Endothelial cell of umbilical vein (primary cell): ENCODE data around the gene NCKAP5. TPM values are rescaled to one million over a fixed set of nuclear protein-coding genes. Genes with fewer than 3 reads are reported as not detected.

Source experiments
- BruUV-seq: library from RNA; stranded (reverse); fragments of 400-500 nt; replicated peaks from 2 replicates; lab custom pipeline; 2021; lab: Mats Ljungman, UMichigan
- CTCF ChIA-PET: fragments of 300-600, 350-600 bp; sonication (Branson Sonifier 250); formaldehyde crosslinking; loops from one replicate; lab custom pipeline; 2021; ENCODE audit warnings: antibody characterized with exemption, inconsistent platforms; lab: Charles Lee
- POLR2A ChIA-PET: fragments of 300-600, 350-600 bp; sonication (Branson Sonifier 250); formaldehyde crosslinking; loops from one replicate; lab custom pipeline; 2021; ENCODE audit warnings: antibody characterized with exemption, inconsistent platforms; lab: Charles Lee
- DNase-seq: peaks from one replicate; pipeline ENCODE4 v3.0.0-alpha.2; 2011; ENCODE audit warnings: low read depth, low spot score
- FAIRE-seq: peaks from 2 replicates; lab custom pipeline; 2011; peaks lifted over from hg19 to GRCh38; lab: Jason Lieb, UNC
- H2AFZ ChIP-seq: 2 replicates; pipeline ENCODE4 v1.6.0; 2012; ENCODE audit warnings: low read depth, low read length, control low read depth, inconsistent platforms
- H3K27ac ChIP-seq: 2 replicates; pipeline ENCODE4 v1.5.1; 2011; ENCODE audit warnings: low read depth, mild to moderate bottlenecking, control low read depth, low read length, moderate library complexity; ENCODE audit not compliant: insufficient read depth
- H3K27me3 ChIP-seq, 2 experiments: 2 replicates each; pipeline versions ENCODE4 v1.6.0 to v1.6.1; 2011; ENCODE audit warnings: low read length in 2 of 2, mixed read lengths in 1 of 2; ENCODE audit not compliant: control insufficient read depth in 2 of 2, insufficient read depth in 2 of 2
- H3K36me3 ChIP-seq, 2 experiments: 2 replicates in 1 of 2; 3 replicates in 1 of 2; pipeline ENCODE4 v1.5.1; 2011; ENCODE audit warnings: low read length in 2 of 2, mild to moderate bottlenecking in 1 of 2, moderate library complexity in 1 of 2; ENCODE audit not compliant: control insufficient read depth in 2 of 2, insufficient read depth in 2 of 2; ENCODE audit errors: extremely low read depth in 1 of 2
- H3K4me1 ChIP-seq: 3 replicates; pipeline ENCODE4 v1.5.1; 2011; ENCODE audit warnings: mild to moderate bottlenecking, low read length; ENCODE audit not compliant: control insufficient read depth, insufficient read depth; ENCODE audit errors: extremely low read depth
- H3K4me2 ChIP-seq: 2 replicates; pipeline ENCODE4 v1.6.1; 2011; ENCODE audit warnings: low read length, control low read depth, mixed read lengths; ENCODE audit not compliant: insufficient read depth
- H3K4me3 ChIP-seq, 3 experiments: fragments of 200-600 bp in 1 of 3; sonication (generic), shearing (Covaris generic) in 1 of 3; replicated peaks in 1 of 3; 2 replicates each; pipeline ENCODE4 v1.5.1; 2011 to 2016; ENCODE audit warnings: control low read depth in 3 of 3, low read length in 3 of 3, mild to moderate bottlenecking in 2 of 3, inconsistent platforms in 1 of 3, low read depth in 1 of 3, moderate library complexity in 1 of 3; ENCODE audit not compliant: insufficient read depth in 1 of 3
- H3K79me2 ChIP-seq: 2 replicates; pipeline ENCODE4 v1.6.0; 2012; ENCODE audit warnings: low read length, inconsistent platforms; ENCODE audit not compliant: control insufficient read depth, insufficient read depth
- H3K9ac ChIP-seq: replicated peaks from 2 replicates; pipeline ENCODE3; 2011; ENCODE audit warnings: low read length, control low read depth; ENCODE audit not compliant: insufficient read depth; ENCODE audit errors: extremely low read depth
- H3K9me1 ChIP-seq: replicated peaks from 3 replicates; pipeline ENCODE4 v1.6.0; 2011; ENCODE audit warnings: mild to moderate bottlenecking, low read length; ENCODE audit not compliant: control insufficient read depth, insufficient read depth; ENCODE audit errors: extremely low read depth
- H3K9me3 ChIP-seq: replicated peaks from 2 replicates; pipeline ENCODE4 v1.5.1; 2012; ENCODE audit warnings: low read length, inconsistent platforms; ENCODE audit not compliant: control insufficient read depth, insufficient read depth
- H4K20me1 ChIP-seq: replicated peaks from 2 replicates; pipeline ENCODE3; 2011; ENCODE audit warnings: mild to moderate bottlenecking, low read length; ENCODE audit not compliant: control insufficient read depth, insufficient read depth; ENCODE audit errors: extremely low read depth
- CTCF ChIP-seq, 2 donors: IDR thresholded peaks; 1 replicate in 1 of 2; 2 replicates in 1 of 2; pipeline ENCODE4 v1.5.1; 2011; ENCODE audit warnings: low read length in 2 of 2, mild to moderate bottlenecking in 2 of 2, moderate library complexity in 2 of 2, control low read depth in 1 of 2, inconsistent platforms in 1 of 2, low read depth in 1 of 2; ENCODE audit not compliant: insufficient read depth in 1 of 2; ENCODE audit errors: extremely low read depth in 1 of 2
- EZH2 ChIP-seq: IDR thresholded peaks from 2 replicates; pipeline ENCODE4 v1.6.1; 2012; ENCODE audit warnings: borderline replicate concordance, low read depth, mild to moderate bottlenecking, moderate library complexity, low read length, inconsistent platforms; ENCODE audit not compliant: severe bottlenecking
- FOS ChIP-seq: IDR thresholded peaks from 2 replicates; pipeline ENCODE4 v1.6.1; 2011; ENCODE audit warnings: mild to moderate bottlenecking, low read length, moderate library complexity, borderline replicate concordance; ENCODE audit not compliant: insufficient read depth
- GATA2 ChIP-seq: IDR thresholded peaks from 2 replicates; pipeline ENCODE4 v1.7.0; 2011; ENCODE audit warnings: low read depth, mild to moderate bottlenecking, moderate library complexity, mixed read lengths, low read length; ENCODE audit not compliant: insufficient read length, insufficient read depth
- JUN ChIP-seq: IDR thresholded peaks from 2 replicates; pipeline ENCODE4 v1.6.1; 2011; ENCODE audit warnings: borderline replicate concordance, low read depth; ENCODE audit not compliant: insufficient read length, insufficient read depth
- MYC ChIP-seq: IDR thresholded peaks from one replicate; pipeline ENCODE4 v1.6.1; 2011; ENCODE audit warnings: mild to moderate bottlenecking, low read depth, low read length
- POLR2A ChIP-seq: IDR thresholded peaks from 2 replicates; pipeline ENCODE4 v1.6.1; 2012; ENCODE audit warnings: low read depth, mild to moderate bottlenecking, control low read depth, low read length
- POLR2AphosphoS5 ChIP-seq: IDR thresholded peaks from 2 replicates; pipeline ENCODE4 v1.6.1; 2012; ENCODE audit warnings: low read depth, mild to moderate bottlenecking, control low read depth, low read length, moderate library complexity; ENCODE audit not compliant: insufficient read depth
- dilution Hi-C: fragments of 300-500 bp; cut with MboI; formaldehyde crosslinking; loops from one replicate; pipeline ENCODE4 v1.15.0; 2019; ENCODE audit warnings: low sequenced_read_pairs; ENCODE audit not compliant: extremely low pct_ligation_motif_present
- intact Hi-C: fragments of 100-400 bp; cut with micrococcal nuclease; formaldehyde crosslinking; loops from one replicate; pipeline ENCODE4 v1.10.0; 2022
- polyA plus RNA-seq, 4 experiments: library from polyadenylated mRNA; depleted of rRNA in 3 of 4; stranded (reverse) in 3 of 4; unstranded in 1 of 4; fragments of >200 nt; gene quantifications; 2 replicates each; pipeline versions ENCODE4 v1.2.1 to v1.2.3, GENCODE V29; 2011 to 2012; ENCODE audit warnings: missing spikeins in 1 of 4
- total RNA-seq: library from RNA; stranded (reverse); gene quantifications from 2 replicates; pipeline ENCODE4 v1.2.3, GENCODE V29; 2021
- TF ChIP-seq, protein P1 (sequence below): IDR thresholded peaks from 2 replicates; pipeline ENCODE4 v1.6.1; 2011; ENCODE audit not compliant: insufficient read depth, insufficient read length

The NCKAP5 gene
- total and polyA plus RNA-seq, 2 donors (not counting 3 experiments of a cell fraction or from before 2014, with no cell fraction given): 0.47 to 3.3 TPM

DNA sequence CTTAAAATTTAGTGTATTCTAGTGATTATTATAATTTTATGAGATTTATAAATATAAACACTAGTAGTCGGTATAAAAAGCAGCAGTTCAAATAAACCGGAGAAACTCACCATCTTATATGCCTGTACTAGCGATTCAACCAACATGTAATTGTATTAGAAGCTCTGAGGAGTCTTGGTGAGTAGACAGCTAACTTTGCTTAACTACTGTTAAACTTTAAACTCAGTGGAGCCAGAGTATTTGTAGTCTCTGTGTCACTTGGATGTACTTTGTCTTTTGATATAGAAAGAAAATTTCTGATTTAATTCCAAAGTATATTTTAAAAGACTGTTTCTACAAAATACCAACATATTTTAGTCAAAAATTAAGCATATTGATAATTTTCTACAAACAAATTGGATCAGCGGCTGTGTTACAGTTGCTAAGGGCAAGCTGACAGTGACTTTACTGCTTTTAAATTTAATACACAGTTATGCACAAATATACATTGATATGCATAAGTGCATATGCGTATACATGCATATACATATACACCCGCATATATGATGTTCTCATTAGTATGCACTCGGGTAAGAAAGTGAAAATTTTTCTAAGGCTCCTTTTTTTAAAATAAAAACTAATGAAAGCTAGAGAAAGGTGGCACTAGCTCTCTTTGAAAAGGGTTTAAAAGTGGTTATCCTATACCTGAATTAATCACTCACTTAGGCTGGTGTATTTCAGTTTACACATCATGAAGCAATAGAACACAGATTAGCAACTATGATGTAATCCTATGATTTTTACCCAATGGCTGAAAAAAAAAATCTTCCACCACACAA, 374.5 kb downstream of the NCKAP5 start:
- Histone ChIP-seq H3K4me3 (no peak overlapping the region), H2AFZ (no peak overlapping the region), H3K27ac (no peak overlapping the region), H3K9ac (no peak overlapping the region), H3K36me3 (no peaks in the 10 kb centered on the region), H4K20me1 (no peaks in the 10 kb centered on the region), H3K4me2 (no peak overlapping the region), H3K9me1 (no peaks in the 10 kb centered on the region), H3K9me3 (no peaks in the 10 kb centered on the region), H3K79me2 (no peaks in the 10 kb centered on the region), H3K4me1 (peaks cover 3% of the 10 kb centered on the region), H3K27me3 (no peaks in the 10 kb centered on the region)
- DNase-seq (peak; percentile 38), FAIRE-seq (no peak)
- BruUV-seq: no TSS peak
- ChIA-PET CTCF (interaction anchor here (1.5 to 2.2 kb wide), 4 partner anchors 22 to 651 kb away, joined by 4 to 14 read pairs (median 8); no protein-coding TSS in a partner anchor), POLR2A (no interaction called here)
- intact Hi-C loops: loop anchor here (5.0 kb wide), 1 partner anchor 369 kb away; no protein-coding TSS in a partner anchor
- TF ChIP-seq FOS (no peak), MYC (no peak), GATA2 (no peak), EZH2 (no peak), POLR2A (no peak), POLR2AphosphoS5 (no peak), CTCF (IDR thresholded peaks at IDR 0.05; ENCODE audit: extremely low read depth in 1 of 2, insufficient read depth in 1 of 2, low read depth in 1 of 2, low read length in 2 of 2) (no peak), JUN (no peak)
- TF ChIP-seq, protein P1, sequence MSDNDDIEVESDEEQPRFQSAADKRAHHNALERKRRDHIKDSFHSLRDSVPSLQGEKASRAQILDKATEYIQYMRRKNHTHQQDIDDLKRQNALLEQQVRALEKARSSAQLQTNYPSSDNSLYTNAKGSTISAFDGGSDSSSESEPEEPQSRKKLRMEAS: no peak
- dilution Hi-C loops: no loop called here
